GM19043 (cell line): ENCODE data around the gene SAFB.
"Not testable (repeated sequence)": the region's sequence is repeated elsewhere in the genome, so short reads cannot be mapped to it uniquely, and the experiment has no call there.

Experiments
- ATAC-seq: cut with Tn5 transposase; IDR thresholded peaks from one replicate; pipeline ENCODE4 v1.9.1; 2021; ENCODE audit warnings: low read depth; ENCODE audit not compliant: unreplicated experiment

The SAFB gene

DNA sequence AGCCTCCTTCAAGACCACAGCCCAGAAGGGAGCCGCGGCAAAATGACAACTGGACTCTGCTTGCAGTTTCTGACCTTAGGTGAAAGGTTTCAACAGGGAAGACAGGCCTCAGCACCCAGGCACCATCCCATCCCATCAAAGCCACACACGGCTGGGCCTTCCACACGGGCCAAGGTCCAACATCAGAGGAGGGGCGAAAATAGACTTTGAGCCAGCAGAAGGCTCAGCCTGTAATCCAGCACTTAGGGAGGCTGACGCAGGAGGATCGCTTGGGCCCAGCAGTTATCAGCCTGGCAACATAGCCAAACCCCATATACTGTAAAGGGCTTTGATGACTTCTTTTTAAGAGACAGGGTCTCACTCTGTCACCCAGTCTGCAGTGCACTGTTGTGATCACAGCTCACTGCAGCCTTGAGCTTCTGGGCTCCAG is 28.3 kb upstream of the SAFB start:
- ATAC-seq, result no peak

DNA sequence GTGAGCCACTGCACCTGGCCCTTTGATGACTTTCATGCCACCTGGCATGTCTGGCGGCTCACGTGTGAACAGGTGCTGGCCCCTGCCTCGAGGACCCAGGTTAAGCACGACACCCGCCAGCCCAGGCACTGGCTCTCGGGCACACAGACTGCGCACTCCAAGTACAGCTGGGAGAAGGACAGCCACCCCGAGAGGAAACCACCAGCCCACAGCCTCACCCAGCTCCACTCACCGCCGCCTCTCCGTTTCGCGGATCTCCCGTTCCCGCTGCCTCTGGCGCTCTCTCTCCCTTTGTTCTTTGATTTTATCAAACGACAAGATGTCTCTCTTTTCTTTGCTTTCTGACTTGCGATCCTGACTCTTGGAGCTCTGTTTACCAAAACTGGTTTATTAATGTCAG is 27.8 kb upstream of the SAFB start:
- ATAC-seq, result no peak

DNA sequence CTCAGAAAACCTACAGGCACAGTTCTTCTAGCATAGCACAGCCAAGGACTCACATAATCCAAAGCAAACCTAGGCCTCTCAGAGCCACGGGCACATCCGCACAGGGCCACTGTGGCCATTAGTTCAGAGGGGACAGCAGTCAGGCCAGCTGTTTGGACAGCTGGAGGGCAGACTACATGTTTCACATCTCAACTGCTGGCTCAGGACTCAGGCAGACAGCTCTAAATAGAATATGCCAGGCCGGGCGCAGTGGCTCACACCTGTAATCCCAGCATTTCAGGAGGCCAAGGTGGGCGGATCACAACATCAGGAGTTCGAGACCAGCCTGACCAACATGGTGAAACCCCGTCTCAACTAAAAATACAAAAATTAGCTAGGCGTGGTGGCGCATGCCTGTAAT is 27.1 kb upstream of the SAFB start:
- no peak for ATAC-seq

DNA sequence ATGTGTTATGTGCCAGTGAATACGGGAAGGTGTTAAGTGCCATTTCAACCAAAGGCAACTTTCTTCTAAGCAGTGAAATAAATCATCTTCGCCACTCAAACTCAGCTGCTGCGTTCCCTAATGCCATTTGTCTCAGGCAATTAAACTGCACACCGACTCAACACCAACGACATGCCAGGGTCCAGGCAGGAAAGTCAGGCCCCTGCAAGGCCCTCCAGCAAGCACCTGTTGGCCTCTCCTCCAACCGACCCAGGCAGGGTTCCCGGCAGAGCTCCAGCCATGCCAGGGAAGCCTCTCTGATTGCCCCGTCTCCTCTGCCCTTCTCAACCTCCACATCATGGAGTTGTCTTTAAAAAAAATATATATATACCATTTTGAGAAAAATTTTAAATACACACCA is 22.1 kb upstream of the SAFB start:
- no peak for ATAC-seq

DNA sequence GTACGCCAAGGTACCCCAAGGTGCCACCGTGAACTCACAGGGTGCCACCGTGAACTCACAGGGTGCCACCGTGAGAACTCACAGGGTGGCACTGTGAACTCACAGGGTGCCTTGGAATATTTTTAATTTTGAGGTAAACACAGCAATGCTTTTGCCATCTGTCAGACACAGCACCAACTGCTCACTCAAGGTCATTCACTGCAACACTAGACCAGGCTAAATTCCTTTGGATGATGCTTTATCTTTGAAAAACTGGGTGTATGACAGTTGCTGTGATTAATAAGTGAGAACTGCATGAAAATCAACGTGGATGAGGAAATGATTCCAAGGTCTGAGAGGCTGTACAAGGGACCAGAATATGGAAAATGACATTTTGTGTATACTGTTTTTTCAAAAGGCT is 19.3 kb upstream of the SAFB start:
- no peak for ATAC-seq

DNA sequence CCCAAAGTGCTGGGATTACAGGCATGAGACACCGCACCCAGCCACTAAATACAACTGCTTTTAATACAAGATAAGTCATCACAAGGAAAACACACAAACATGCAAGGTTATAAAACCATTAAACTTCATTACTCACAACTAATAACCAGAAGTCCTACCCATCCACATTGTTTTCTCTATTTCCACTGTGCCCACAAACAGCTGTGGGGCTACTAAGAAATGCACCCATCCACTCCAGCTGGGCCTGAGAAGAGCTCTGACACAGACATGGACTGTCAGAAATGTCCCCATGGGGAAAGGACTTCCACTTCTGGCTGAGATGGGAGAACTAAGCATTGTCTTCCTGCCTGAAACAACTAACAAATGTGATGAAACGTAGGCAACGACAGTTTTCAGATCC is 17.5 kb upstream of the SAFB start:
- no peak for ATAC-seq

DNA sequence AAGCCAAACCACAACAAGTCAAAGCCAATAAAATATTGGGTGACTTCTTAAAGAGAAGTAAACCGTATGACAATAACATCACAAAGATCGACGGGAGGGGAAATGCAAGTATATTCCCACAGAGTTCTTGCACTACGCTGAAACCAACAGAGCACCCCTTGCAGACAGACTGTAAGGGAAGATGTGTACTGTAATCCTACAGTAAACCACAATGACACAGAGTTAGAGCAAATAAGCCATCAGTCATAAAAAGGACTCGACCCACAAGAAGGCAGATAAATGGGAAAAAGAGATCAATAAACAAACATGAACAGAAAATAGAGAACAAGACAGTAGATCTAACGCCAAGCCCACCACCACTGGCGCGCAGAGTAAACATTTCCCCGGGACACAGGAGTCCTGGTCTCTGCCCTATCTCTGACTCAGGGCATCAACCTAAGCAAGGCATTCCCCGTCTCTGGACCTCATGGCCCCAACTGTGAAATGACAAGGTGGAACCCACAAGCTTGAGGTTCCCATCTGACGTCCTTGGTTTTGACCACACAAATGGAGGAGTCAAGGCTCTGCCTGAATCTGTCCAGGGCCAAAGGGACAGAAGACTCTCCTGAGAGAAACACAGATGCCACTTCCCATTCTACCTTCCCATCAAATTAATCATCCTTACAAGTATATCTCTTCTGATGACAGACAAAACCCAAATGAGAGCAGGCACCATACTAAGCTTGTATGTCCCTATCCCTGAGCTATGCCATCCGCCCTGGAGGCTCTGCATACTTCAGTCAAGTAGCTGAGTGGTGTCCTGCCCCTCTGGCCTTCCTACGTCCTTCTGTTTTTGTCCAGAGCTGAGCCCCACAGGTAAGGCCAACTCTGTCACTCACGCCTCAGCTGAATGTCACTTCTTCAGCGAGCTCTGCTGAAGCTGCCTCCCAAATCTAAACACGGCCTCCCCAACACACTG is 15.3 kb upstream of the SAFB start:
- ATAC-seq, result no peak

DNA sequence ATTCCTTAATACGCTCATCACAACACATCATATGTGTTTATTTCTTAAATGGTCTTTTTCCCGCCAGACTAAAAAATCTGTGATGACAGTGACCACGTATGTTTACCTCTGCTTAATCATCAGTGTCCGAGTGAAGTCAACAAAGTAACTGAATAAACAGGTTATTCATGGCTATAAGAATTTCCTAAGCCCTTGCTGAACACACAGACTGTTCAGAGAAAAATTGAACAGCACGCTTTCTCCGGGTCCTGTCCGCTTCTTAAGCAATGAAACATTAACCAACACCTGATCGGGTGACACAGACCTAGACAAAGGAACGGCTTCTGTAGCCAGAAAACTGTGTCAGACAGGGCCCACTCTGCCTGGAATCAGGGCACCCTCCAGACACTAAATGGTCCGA is 14.6 kb upstream of the SAFB start:
- ATAC-seq, result no peak

DNA sequence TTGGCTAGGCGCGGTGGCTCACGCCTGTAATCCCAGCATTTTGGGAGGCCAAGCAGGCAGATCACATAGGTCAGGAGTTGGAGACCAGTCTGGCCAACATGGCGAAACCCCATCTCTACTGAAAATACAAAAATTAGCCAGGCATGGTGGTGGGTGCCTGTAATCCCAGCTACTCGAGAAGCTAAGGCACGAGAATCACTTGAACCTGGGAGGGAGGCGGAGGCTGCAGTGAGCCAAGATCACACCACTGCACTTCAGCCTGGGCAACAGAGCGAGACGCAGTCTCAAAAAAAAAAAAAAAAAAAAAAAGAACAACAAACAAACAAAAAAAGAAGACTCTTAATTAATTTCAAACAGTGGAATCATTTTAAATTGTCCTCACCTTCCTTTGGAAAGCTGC is 14.1 kb upstream of the SAFB start:
- not testable (repeated sequence) for ATAC-seq

DNA sequence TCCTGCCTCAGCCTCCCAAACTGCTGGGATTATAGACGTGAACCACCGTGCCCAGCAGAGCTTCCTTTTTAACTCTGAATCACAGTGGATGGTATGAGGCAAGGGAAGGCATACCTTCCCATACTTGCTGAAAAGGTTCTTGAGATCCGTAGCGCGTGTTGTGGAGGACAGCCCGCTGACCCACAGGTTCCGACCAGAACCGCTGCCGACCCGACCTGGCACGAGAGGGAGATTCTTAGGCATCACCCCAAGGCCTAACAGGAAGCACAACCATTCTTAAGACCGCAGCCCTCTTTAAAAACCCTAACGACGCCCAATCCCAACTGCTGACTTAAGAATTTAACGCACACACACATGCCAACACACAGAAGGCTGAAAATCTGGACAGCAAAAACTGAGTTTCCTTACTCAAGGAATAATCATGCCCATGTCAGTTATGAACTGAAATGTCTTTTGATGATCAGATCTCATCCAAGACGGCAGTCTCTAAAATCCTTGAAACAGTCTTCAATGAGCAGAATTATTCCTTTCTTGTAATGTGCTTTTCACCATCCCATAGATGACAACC is 12.9 kb upstream of the SAFB start:
- no peak for ATAC-seq

DNA sequence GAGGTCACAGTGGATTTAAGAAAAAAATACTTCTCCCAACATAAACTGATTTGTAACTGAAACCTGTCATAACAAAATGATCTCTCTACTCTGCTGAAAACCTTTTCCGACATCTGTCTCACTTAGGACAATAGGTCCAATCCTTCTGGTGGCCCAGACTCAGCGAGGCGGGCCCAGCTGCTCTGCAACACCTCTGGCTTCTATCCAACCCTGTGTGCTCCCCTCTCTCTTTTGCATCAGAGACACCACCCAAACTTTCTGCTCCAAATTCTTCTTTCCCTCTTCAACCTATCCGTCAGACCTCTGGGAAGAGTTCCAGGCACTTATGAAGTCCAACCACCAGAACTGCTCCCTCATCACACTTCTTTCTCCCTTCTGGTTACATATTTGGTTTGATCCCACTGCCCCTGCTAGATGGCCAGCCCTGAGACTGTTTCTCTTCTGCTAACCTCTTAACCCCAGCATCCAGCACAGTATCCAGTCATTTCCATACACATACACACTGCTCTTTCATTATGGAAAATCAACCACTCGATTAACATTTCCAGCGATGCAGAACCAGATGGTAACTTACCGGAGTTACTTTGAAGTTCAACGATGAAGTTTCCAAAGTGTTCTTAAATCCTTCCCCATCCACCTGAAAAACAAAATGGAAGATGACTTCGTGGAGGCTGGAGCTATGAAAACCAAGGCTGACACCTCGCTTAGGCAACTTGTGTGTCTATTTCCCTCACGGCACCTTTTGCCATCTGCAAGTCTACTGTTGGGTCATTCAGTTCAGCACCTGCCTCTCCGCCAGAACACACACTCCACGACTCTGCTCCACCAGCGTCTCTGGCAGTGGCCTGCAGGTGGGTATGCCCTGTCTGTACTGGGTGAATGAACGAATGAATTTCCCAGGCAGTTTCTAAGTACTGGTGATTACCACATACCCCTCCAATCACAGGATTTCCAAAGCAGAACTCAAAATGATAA is 9.7 kb upstream of the SAFB start:
- ATAC-seq, result no peak

DNA sequence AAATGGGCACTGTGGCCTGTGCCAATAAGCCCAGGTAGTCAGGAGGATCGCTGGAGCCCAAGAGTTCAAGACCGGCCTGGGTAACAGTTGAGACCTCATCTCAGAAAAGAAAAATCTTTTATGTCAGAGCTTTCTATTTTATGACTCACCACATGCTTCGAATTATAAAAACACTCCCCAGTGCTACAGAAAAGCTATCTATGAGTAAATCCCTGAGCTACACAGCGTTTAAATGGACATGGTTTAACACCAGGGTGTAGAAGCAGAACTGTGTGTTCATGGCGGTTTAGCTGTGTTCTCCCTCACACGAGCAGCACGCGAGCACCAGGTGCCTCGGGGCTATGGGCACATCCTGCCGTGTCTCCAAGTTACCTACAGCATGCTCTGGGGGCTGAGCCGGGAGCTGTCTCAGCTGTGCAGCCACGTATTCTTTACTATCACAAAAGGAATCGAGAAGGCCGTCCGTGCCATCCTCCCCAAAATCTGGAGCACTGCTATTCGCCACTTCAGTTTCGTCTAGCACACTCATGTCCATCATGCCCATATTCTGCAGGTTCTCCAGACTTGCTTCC is 7.0 kb upstream of the SAFB start:
- ATAC-seq, result no peak

DNA sequence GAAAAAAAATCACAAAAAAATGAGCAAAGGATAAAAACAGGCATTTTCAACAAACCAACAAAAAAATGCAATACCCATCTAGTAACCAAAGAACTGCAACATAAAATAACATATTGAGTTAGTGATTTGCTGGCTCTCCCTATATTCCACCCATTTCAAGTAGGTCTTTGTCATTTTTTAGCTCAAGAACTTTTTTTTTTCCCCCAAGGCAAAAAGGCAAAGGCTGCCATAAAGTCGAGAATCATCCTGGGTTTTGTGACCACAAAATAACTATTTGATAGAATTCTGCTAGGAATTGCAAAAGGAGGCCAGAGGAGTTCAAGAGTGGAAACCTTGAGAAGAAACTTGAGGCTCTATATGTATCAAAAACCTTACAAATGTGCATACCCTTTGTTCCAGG is 5.8 kb upstream of the SAFB start:
- ATAC-seq, result no peak

DNA sequence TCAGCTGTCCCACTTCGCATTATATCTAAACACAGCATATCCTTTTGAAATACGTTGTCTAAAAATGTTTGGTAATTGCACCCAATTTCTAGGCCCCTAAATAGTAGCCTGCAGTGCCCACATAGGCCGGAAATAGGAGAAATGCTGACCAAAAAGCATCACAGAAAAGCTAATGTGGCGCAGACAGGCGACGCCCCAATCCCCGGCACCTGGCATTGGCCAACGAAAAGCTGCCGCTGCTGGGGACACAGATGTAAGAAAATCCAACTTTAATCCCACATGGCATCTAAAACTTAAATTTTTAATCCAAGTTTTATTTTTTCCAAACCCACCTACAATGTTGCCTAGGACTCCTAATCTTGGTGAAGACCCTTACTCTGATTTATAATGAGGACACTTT is 4.3 kb upstream of the SAFB start:
- no peak for ATAC-seq

DNA sequence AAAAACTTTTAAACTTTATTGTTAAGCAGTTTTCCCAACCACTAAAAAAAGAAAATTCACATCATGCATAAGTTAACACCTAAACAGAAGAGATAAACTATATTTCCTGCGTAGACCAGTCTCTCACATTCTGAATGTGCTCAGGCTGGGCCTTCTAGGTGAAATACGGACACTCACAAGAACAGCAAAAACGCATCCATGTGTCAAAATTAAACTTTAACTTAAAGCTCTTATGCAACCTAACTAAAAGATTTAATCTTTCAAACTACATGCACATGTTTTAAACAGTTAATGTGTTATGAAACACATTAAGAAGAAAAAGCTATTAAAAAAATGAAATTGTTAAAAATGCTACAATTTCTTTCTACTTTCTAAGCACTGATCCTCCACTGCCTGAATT is 2.9 kb upstream of the SAFB start:
- no peak for ATAC-seq

DNA sequence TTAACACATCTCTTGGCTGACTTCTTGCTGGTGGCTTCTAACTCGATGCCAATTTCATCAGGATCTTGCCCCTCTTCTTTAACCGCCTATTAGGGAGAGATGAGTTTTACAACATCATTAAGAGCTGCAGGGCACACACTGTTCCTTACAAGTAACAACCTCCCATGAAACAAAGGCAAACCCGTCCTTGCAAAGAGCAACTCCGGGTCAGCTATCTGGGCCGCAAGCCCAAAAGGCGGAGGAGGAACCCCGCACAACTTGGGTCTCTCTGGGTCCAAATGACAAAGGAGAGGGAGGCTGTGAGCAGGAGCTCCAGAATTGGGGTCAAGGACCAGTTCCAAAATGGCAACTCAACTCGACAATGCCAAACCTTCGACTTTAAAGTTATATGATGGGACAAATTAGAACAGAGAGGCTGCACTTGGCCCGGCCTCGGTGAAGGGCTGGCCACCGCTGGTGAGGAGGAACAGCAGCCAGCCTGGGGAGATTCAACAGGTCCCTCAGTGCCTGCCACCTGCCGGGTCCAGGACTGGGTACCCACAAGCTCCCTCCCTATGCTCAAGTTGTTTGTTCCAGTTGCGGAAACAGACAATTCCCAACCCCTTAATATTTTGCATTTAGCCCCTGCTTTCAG is 1.5 kb upstream of the SAFB start:
- ATAC-seq, result no peak

DNA sequence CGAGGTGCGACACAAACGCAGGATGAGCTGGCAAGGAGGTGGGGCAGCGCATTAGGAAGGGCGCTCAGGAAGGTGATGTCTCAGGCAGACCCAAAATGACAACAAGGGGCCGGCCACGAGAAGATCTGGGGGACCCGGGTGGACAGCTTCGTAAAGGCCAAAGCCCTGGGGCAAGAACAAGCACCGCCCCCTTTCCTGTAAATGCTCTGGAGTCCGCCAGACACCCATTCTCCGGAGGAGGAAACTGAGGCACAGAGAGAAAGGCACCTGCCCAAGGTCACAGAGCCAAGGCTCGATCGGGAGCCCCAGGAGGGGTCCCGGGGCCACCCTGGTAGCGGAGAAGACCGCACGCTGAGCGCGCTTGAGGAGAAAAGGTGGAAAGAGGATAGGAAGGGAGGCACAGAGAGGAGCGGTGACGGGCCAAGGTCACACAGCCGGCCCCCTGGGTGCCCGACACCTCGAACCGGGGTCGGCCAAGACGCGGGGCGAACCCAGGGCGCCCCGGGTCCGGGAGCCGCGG is 878 bp upstream of the SAFB start:
- ATAC-seq, result no peak

DNA sequence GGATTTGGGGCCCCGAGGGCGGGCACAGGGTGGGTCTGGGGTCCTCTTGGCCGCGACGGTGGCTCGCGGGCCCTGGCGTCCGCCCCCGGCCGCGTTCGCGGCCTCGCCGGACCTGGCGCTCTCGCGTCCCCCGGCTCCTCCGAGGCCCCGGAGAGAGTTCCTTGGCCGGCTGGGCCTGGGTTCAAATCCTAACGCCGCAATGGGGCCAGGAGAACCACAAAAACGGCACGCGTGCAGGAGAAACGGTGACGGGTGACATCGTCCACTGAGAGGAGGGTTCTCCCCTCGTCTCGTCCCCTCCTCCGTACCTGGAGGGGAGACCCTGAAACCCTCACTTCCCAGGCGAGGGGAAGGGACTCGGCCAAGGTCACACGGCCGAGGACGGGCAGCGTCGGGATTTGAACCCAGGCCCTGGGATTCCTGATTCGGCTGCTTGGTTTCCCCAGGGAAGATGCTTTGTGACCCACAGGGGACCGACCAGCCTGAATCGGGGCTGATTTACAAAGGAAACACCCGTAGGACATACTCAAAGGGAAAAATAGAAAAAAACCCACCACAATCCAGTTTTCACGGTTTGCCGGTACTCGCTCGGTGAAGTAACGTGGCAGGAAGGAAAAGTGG is 624 bp downstream of the SAFB start:
- ATAC-seq, result no peak

DNA sequence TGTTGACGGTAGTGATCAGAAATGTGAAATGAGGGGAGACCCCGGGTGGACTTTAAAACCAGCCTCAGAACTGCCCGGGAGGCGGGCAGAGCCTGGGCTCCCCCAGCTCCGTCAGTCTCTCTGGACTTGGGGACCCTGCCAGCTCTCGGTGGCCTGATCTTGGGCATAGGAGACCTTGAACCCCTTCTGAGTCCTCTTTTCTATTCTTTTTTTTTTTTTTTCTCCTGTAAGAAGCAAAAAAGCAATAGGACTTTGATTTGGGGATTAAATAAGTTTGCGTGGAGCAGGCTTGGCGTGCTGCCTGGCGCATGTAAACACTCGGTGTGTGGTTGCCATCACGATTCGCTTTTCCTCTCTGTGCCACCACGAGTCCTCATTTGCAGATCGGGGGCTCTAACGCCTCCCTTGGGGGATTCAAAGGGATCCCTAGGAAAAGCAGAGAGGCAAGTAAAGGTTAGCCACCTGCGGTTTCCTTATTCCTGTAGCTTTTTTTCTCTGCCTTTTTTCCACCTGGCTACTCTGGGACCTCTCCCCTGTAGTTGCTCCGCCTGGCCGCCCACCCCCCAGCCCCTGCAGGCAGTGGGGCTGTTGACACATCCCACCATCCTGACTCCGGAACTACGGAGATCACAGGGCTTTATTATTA is 1.3 kb downstream of the SAFB start:
- no peak for ATAC-seq
